GM21423 (cell line): ENCODE measurements around the gene CDK5.

Experiments
- ATAC-seq: cut with Tn5 transposase; IDR thresholded peaks from one replicate; pipeline ENCODE4 v1.9.1; 2021; ENCODE audit warnings: mild to moderate bottlenecking, moderate library complexity; ENCODE audit not compliant: unreplicated experiment

Gene CDK5

DNA sequence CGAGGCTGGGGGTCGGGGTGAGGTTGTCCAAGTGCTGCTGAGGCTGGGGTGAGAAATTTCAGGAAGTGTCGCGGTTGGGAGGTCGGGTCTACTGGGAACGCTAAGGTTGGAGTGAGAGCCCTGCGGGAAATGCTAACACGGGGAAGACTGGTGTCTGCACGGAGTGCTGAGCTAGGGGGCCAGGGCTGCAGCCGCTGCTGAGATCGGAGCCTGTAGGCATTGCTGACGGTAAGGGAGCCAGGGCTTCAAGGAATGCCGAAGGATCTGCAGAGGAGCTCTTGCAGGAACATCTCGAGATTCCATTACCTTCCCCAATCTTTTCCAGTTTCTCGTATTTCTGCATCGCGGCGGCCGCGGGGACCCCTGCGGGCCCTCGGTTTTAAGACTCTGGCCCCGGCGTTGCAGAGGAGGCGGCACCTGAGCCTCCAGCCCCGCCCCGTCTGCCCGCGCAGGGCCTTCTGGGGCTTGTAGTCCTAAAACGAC, at the start of gene CDK5:
Gene CDK5 (minus strand): TSS at position 392 of the 483 bp plus-strand sequence. CDS start 49 bp downstream, at position 343.
- ATAC-seq, result peak; percentile 5

DNA sequence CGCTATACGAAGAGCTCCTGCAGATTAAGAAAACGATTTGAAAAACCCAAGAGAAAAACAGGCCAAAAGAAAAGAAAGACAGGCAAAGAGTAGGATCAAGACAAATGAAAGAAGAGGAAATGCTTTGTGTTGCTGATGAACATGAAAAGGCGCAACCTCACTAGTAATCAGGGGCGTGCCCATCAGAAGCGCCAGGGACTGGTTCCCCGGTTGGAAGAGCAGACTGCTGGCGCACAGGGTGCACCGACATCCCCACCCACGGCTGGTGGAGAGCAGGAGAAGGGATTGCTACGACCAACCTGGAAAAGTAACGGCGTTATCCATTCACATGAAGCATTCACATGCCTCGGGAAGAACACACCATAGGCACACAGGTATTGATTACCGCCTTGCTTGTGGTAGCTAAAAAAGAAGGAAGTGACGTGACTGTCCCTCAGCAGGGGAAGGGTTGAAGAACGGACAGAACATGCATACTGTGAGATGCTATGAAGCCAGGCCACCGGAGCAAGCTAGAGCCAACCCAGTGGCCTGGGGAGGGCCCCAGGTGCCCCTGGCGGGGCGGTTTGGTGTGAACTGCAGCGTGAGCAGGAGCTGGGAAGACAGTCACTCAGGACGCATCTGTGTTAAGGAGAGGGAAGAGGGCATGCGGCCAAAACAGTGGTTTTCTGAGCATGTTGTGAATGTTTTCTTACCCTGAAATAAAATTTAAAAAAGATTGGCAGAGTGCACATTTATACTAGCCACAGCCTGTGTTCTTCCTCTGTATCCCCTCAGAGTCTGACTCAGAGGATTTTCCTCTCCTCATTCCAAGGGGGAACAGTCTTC, 46.9 kb upstream of the CDK5 start:
- ATAC-seq, result no peak

DNA sequence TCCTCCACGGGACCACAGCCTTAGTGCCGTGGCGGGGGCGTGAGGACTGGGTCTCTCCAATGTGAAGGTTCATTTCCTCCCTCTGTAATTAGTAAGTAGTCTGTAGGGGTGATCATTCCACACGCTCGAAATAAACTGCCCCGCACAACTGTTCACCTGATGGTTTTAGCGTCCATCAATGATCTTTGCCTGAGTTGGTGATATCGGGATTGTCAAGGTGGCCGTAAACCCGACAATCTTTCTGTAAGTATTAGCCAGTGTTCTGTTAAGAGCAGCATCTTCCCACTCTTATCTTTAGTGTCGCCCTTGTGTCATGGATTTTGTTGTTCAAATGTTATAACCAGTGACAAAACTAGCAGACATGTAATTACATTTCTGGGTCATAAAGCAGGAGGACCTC, 46.3 kb upstream of the CDK5 start:
- no peak for ATAC-seq

DNA sequence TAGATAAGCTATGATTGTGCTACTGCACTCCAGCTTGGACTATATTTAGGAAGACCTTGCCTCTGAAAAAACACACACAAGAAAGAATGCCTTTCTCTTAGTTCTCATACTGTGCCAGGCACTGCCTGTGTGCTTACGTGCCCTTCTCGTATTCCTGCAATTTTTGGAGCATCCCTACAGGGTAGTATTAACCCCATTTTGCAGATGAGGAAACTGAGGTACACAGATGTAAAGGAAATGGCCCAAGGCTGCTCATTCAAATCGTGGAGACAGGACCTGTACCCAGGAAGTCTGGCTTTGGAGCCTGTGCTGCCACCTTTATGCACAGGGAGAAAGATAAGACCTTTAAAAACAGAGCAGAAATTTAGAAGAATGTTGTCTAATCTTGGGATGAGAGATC, 45.3 kb upstream of the CDK5 start:
- ATAC-seq, result no peak

DNA sequence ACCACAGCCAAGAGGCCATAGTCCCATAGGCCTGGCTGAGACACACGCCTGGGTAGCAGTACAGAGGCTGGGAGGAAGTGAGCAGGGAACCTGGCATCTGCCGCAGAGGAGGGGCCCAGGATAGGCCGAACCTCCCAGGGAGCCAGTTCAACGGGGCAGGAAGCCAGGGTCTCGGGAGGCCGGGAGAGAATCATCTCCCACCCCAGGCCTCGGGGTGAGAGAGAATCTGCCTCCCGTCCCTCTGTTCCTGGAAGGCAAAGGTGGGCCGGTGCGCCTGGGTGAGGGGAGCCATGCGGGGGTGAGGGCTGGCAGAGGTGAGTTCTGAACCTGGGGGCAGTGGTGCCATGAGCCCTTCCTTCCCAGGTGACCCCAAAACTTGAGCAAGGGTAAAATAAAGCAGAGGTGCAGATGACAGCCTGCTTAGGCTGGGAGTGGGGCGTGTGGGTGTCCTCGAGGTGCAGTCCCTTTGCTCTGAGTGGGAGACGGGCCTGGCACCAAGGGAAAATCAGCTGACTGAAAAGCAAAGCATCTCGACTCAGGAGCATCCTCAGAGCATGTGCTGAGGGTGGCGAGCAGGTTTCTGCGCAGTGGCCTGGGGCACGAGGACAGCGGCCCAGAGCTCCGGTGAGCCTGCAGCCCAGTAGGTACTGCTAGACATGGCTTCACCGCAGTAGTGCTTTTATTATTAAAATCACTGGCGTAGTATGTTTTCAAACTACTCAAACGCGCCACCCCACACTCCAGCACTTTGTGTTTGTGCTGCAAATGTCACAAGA, 44.1 kb upstream of the CDK5 start:
- ATAC-seq, result no peak

DNA sequence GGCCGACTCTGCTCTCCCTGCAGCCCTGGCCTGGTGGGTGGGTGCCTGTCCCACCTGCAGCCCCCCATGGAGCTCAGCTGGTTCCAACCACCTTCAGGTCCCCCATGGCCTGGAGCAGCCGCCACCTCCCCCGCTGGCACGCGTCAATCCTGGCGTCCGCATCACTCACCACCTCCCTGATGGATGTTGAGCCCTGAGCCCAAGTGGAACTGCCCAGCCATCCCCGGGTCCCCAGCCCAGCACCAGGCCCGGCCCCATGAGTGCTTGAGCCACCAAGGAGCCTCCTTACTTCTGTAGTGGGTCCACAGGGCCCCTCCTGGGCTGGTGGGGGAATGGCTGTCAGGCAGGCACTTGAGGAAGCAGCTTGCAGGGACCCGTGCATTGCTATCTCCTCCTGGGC, 43.2 kb upstream of the CDK5 start:
- ATAC-seq, result no peak

DNA sequence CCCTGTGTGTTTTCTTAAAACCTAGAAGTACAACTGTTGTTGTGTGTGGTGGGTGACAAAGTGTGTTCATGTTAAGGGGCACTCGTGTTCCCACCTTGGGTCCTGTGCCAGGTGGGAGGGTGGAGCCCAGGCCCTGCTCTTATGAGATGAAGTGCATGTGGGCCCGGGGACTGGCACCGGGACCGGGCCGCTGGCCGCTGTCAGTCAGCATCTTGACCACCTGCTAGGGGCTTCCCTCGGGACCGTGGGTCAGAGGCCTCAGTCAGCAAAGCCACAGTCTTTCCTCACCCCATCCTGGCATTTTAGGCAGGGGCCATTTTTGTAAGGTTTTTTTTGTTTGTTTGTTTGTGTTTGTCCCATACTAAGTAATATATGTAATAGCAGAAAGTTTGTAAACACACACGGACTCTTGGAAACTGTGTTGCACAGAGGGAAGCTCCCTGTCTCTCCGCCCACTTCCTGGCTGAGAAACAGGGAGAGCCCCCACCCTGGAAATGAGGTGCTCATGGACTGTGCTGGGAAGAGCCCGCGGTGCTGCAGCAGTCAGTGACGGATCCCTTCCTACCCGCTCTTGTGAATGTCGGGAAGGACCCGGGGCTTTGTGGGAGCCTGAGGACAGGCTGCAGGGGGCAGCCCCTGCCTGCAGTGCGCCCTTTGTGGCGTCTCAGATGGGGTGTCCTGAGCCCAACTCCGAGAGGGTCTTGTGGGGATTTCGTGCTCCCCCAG, 42.0 kb upstream of the CDK5 start:
- ATAC-seq, result no peak

DNA sequence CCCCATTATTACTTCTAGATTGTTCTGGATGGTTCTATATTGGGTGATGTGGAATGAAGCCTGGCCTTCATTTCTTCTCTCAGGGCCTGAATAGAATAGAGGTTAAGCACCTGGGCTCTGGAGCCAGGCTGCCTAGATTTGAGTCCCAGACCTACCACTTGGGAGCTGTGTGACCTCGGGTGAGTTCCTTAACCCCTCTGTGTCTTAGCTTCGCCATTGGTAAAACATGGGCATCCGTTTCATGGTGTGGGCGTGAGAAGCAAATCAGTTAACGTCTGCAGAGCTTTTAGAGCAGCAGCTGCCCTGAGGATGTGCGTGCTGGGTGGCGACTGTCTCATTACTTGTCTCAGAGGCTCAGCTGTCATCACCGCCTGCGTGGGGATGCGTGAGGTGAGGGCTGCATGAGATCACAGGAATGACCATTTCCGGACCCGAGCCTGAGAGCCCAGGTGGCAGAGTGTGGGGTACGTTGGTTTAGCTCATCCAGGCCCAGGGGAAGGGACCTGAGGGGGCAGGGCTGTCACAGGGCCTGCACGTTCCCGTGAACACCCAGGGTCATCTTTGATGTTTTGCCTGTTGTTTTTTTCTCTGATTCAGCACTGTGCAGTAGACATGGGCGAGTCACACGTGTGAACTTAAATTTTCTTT, 38.3 kb upstream of the CDK5 start:
- ATAC-seq, result no peak

DNA sequence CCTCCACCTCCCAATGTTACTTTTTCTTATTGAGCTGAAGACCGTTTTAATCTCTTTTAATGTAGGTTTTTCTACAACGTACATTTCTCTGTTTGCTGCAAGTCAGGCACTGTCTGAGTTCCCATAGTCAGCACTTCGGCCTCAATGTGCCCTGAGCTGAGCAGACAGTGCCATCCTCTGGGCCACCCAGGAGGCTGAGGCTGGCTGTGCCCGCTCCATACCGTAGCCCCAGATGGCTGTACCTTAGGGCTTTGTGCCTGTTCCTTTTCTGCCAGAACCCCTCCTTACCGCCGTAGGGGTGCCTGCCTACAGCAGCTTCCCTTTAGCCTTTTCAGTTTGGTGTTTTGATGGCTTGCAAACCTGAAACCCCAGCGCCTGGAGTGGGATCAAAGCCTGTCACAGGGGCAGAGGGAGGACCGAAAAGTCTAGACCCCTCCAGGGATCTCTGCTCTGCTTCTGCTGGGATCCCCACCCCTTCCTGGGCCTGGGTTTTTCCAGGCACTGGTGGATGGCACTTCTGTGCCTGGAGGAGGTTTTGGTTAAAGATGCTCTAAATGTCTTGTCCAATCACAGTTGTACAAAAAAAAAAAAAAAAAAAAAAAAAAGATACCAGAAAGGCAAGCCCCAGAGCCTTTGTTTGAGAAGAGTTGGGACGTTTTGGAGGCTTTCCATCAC, 37.6 kb upstream of the CDK5 start:
- no peak for ATAC-seq

DNA sequence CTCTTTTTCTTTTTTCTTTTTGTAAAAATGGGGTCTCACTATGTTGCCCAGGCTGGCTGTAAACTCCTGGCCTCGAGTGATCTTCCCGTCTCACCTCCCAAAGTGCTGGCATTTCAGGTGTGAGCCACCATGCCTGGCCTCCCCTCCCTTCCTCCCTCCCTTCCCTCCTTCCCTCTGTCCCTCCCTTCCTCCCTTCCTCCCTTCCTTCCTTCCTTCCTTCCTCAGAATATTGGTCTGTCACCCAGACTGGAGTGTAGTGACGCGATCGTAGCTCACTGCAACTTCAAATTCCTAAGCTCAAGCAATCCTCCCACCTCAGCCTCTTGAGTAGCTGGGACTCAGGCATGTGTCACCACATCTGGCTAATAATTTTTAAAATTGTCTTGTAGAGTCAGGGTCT, 37.0 kb upstream of the CDK5 start:
- no peak for ATAC-seq

DNA sequence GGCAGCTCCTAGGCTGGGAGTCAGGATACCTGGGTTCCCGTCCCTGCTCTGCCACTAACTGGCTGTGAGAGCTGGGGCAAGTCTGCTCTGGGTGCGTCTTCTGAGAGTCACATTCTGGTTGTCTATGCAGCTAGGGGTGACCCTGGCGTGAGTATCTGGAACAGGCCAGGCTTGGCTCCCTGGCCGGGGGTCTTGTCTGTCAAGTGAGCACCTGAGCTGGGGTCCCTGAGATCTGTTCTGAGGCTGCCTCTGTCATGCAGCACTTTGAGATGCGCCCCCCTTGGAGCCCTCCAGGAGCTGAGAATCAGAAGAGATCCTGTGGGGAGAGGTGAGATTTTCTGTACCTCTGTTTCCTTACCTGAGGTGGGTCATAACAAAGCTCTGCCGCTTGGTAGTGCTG, 36.1 kb upstream of the CDK5 start:
- ATAC-seq, result no peak

DNA sequence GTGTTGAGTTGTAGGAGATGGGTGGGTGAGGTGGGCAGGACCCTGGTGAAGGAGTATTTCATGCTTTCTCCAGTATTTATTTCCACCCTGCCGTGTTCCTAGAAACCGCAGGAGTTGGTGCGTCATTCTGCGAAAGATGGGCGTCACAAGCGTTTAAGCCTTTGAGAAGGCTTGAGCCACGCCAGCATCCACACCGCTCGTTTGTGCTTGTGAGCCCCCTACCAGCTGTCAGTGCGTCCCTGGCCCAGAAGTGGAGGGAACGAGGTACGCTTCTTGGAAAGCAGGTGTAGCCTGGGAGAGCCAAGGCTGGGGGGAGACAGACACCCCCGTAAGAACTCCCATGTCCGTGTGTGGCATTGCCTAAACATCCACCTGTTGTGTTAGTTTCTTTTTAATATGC, 34.3 kb upstream of the CDK5 start:
- no peak for ATAC-seq

DNA sequence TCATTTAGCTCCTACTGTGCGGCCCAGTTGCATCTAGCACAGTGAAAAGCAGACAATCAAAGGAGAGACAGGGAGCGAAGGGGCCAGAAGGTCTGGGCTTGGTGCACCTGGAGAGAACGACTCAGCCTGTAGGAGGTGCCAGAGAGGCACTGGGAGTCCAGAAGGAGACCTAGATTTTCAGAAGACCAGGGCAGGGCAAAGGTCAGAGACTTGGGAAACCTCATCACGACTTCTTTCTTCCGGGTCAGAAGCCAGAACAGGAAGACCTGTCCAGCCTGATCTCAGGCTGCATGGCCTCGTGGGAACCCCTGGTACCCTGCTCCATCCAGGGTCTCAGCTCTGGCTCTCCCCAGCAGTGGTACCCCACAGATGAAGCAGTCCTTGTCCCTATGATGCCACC, 33.7 kb upstream of the CDK5 start:
- no peak for ATAC-seq

DNA sequence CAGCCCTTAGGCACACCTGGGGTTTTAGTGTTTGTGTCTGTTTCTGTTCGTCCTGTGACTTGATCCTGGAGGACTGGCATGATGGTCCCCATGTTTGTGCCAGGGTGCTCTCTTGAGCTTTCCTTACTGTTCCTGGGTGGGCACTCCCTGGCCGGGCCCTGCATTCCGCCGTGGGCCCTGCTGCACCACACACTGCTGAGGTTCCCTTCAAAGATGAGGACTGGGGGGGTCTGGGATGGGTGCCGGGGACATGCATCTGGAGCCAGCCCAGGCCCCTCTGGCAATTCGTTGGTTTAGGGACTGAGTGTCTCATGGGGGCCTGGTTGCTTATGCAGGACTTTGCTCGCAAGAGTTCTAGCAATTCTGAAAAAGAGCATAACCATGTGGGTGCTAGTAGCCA, 33.3 kb upstream of the CDK5 start:
- ATAC-seq, result no peak

DNA sequence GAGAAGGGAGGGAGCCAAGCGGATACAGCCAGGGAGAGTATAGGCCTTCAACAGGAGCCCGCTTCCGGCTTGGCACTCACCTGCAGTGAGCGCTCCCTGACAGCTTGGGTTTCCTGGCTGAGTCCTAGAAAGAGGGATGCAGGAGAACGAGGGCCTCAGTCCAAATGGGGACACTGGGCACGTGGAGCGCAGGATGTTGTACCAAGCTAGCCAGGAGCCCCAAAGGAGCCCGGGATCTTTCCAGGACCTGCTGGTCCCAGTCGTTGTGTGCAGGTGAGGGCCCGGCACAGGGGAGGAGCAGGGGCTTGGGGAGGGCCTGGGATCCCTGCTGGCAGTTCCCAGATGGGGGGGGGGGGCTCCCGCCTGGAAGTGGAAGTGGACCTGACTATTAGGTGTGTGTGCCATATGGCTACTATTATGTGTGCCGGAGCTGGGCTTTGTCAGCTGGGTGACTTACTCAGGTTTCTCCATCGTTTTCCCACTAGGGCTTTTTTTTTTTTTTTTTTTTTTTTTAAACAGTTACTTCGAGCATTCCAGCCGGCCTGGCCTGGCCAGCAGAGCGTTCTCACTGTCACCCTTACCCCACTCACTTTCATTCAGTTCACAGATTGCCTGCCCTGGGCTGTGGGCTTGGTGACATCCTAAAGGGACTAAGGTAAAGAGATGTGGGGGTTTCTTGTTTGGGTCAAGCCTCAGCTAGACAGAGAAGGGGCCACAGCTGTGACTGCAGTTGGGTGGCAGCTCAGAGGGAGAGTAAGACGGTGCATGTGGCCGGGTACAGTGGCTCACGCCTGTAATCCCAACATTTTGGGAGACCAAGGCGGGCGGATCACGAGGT, 32.4 kb upstream of the CDK5 start:
- no peak for ATAC-seq

DNA sequence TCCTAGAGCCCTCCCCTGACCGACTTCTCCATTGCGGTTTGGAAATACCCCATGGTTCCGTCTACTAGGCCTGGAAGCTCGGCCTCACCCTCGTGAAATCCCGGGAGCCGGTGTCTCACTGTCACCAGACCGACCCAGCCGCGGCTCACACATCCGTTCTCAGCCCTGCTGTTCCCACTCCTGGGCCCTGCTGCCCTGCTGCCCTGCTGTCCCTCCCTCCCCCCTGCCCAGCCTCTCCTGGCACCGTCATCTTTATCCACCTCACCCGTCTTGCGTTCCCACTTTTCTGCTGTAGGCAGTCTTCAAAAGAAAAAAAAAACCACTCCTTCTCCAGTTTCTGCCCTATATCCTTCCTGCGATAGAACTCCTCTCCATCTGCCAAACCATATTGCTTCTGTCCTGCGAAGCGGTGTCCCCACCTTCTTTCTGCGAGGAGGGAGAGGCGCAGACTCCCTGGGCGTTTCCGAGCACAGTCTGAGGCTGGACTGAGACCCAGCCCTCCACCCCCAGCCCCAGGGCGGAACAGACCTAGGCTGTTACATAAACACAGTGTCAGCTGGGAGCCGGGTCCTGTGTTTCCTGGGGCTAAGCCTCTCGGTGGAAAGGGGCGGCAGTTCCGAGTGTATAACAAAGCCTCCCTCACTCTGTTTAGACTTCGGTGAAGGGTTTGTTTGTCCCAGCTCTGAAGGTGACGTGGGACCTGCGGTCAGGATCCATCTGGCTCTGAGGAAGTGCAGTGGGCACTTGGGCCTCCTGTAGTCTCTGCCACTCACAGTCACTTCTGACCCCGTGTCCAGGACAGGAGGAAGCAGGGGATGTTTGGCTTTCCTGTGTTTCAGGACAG, 31.4 kb upstream of the CDK5 start:
- ATAC-seq, result no peak

DNA sequence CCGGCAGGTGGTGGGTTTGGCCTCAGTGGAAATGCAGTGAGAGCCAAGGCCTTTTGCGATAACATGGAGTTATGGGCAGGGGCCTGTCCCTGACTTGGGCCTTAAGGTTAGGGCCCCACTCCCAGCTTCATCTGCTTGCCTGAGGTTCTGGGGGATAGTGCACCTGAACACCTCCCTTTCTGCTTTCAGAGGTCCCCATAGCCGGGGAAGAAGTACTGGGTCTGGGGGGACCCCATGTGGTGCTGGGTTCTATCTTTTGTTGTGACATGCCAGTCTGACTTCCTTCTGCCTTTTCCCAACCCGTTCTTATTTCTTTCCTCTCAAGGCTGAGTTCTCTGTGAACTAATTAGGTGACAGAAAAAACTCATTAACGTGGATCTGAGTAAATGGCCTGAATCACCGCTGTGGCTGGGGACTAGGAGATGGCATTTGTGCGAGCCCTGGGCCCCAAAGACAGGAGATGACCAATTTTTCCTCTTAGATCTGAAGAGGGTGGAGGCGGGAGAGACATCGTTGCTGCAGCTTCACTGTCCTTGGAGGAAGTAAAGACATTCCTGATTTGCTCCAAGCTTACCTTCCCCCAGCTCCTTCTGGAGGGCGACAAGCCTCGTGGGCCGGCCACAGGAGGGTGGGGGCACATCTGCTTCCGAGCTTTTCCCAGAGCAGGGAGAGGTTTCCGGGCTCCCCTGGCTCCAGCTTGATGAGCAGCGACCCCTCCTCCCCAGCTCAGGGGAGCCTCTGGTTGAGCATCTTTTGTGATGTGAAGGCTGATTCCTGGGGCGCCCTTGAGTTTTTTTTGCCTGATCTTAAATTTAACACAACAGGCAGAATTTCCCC, 30.5 kb upstream of the CDK5 start:
- ATAC-seq, result no peak
